HepG2 (cell line): ENCODE results near the gene PAQR6. TPM values are rescaled to one million over a fixed set of nuclear protein-coding genes. Genes with fewer than 3 reads are reported as not detected.

ENCODE experiments used
- JUND ChIP-seq: sonication (generic); formaldehyde crosslinking; IDR thresholded peaks from 2 replicates; pipeline ENCODE4 v1.8.0; 2022; ENCODE audit warnings: mild to moderate bottlenecking, missing genetic modification reagents
- TAF15 ChIP-seq: fragments of 200-400 bp; formaldehyde crosslinking; IDR thresholded peaks from one replicate; pipeline ENCODE4 v1.6.1; 2018; ENCODE audit warnings: mild to moderate bottlenecking, low read depth, low read length; ENCODE audit not compliant: poor library complexity, severe bottlenecking
- polyA plus RNA-seq, 8 experiments: library from polyadenylated mRNA; depleted of rRNA in 3 of 8; stranded (reverse) in 7 of 8; unstranded in 1 of 8; fragments of >200 nt; fragmentation: Illumina TruSeq in 4 of 8; extraction: Trizol in 4 of 8; gene quantifications; 2 replicates each; pipeline versions ENCODE4 v1.2.1 to v1.2.3, GENCODE V29; 2011 to 2016; ENCODE audit warnings: low read depth in 4 of 8, missing spikeins in 1 of 8, mixed read lengths in 1 of 8; ENCODE audit not compliant: insufficient read depth in 1 of 8
- total RNA-seq, 5 experiments: library from RNA; depleted of rRNA; stranded (reverse); fragments of >200 nt; fragmentation: Illumina TruSeq; extraction: Trizol; gene quantifications; 2 replicates each; pipeline ENCODE4 v1.2.3, GENCODE V29; 2016; ENCODE audit warnings: low read depth in 1 of 5
- TF ChIP-seq, protein P1 (sequence below): sonication (generic); formaldehyde crosslinking; IDR thresholded peaks from 2 replicates; pipeline ENCODE4 v1.4.0; 2020; ENCODE audit warnings: missing genetic modification reagents, borderline replicate concordance
- TF ChIP-seq, protein P2 (sequence below): sonication (generic); formaldehyde crosslinking; IDR thresholded peaks from 2 replicates; pipeline ENCODE4 v1.4.0; 2020; ENCODE audit warnings: mild to moderate bottlenecking, missing genetic modification reagents
- TF ChIP-seq, protein P3 (sequence below): sonication (generic); formaldehyde crosslinking; IDR thresholded peaks from 2 replicates; pipeline ENCODE4 v1.5.1; 2020; ENCODE audit warnings: missing genetic modification reagents, mild to moderate bottlenecking, borderline replicate concordance
- TF ChIP-seq, protein P4 (sequence below): sonication (generic); formaldehyde crosslinking; IDR thresholded peaks from 2 replicates; pipeline ENCODE4; 2020; ENCODE audit warnings: missing genetic modification reagents, mild to moderate bottlenecking, borderline replicate concordance
- TF ChIP-seq, protein P5 (sequence below): sonication (generic); formaldehyde crosslinking; IDR thresholded peaks from 2 replicates; pipeline ENCODE4 v1.4.0; 2020; ENCODE audit warnings: mild to moderate bottlenecking, missing genetic modification reagents
- TF ChIP-seq, protein P6 (sequence below): sonication (generic); formaldehyde crosslinking; IDR thresholded peaks from 2 replicates; pipeline ENCODE4 v1.5.0; 2020; ENCODE audit warnings: mild to moderate bottlenecking, missing genetic modification reagents, borderline replicate concordance

PAQR6 gene
- total and polyA plus RNA-seq, 2 of the 13 experiments (the other 11 are each of a cell fraction or from before 2014, with no cell fraction given): 0.82 to 1.4 TPM

DNA sequence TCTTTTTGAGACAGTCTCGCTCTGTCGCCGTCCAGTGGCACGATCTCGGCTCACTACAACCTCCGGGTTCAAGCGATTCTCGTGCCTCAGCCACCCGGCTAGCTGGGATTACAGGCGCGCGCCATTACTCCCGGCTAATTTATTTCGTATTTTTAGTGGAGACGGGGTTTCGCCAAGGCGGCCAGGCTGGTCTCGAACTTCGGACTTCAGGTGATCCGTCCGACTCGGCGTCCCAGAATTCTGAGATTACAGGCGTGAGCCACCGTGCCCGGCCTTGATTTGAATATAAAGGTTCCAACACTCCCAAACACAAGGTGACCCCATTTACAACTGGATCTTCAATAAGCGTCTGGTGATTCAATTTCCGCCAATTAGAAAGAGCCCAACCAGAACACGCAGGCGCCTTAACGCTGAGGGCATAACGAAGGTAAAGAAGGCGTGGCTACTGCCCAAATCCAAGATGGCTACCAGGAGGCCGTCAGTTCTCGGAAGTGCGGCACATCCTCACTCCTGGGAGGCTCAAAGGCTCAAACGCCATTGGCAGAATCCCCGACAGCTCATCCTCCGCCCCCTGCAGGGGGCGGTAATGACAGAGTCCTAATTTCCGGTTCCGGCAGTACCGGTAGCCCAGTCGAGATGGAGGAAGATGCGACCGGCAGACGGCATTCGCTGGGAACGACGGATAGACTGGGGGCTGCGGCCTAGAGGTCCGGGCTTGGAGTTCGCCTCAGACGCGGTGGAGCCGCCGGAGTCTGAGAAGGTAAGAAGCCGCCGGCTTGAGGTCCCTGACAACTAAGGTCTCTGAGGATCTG lies 54.2 kb downstream of the PAQR6 start, which contains the start of gene SLC25A44 (continued):
- TF ChIP-seq, protein P1, sequence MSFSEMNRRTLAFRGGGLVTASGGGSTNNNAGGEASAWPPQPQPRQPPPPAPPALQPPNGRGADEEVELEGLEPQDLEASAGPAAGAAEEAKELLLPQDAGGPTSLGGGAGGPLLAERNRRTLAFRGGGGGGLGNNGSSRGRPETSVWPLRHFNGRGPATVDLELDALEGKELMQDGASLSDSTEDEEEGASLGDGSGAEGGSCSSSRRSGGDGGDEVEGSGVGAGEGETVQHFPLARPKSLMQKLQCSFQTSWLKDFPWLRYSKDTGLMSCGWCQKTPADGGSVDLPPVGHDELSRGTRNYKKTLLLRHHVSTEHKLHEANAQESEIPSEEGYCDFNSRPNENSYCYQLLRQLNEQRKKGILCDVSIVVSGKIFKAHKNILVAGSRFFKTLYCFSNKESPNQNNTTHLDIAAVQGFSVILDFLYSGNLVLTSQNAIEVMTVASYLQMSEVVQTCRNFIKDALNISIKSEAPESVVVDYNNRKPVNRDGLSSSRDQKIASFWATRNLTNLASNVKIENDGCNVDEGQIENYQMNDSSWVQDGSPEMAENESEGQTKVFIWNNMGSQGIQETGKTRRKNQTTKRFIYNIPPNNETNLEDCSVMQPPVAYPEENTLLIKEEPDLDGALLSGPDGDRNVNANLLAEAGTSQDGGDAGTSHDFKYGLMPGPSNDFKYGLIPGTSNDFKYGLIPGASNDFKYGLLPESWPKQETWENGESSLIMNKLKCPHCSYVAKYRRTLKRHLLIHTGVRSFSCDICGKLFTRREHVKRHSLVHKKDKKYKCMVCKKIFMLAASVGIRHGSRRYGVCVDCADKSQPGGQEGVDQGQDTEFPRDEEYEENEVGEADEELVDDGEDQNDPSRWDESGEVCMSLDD (CRISPR knock-in tag): no peak
- TF ChIP-seq TAF15: no peak
- TF ChIP-seq, protein P2, sequence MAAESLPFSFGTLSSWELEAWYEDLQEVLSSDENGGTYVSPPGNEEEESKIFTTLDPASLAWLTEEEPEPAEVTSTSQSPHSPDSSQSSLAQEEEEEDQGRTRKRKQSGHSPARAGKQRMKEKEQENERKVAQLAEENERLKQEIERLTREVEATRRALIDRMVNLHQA (CRISPR knock-in tag): no peak
- no peak for TF ChIP-seq JUND (CRISPR knock-in tag)
- TF ChIP-seq, protein P3, sequence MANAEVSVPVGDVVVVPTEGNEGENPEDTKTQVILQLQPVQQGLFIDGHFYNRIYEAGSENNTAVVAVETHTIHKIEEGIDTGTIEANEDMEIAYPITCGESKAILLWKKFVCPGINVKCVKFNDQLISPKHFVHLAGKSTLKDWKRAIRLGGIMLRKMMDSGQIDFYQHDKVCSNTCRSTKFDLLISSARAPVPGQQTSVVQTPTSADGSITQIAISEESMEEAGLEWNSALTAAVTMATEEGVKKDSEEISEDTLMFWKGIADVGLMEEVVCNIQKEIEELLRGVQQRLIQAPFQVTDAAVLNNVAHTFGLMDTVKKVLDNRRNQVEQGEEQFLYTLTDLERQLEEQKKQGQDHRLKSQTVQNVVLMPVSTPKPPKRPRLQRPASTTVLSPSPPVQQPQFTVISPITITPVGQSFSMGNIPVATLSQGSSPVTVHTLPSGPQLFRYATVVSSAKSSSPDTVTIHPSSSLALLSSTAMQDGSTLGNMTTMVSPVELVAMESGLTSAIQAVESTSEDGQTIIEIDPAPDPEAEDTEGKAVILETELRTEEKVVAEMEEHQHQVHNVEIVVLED (CRISPR knock-in tag): peak; percentile 55; the same call in 1 of the 2 replicates
- TF ChIP-seq, protein P4, sequence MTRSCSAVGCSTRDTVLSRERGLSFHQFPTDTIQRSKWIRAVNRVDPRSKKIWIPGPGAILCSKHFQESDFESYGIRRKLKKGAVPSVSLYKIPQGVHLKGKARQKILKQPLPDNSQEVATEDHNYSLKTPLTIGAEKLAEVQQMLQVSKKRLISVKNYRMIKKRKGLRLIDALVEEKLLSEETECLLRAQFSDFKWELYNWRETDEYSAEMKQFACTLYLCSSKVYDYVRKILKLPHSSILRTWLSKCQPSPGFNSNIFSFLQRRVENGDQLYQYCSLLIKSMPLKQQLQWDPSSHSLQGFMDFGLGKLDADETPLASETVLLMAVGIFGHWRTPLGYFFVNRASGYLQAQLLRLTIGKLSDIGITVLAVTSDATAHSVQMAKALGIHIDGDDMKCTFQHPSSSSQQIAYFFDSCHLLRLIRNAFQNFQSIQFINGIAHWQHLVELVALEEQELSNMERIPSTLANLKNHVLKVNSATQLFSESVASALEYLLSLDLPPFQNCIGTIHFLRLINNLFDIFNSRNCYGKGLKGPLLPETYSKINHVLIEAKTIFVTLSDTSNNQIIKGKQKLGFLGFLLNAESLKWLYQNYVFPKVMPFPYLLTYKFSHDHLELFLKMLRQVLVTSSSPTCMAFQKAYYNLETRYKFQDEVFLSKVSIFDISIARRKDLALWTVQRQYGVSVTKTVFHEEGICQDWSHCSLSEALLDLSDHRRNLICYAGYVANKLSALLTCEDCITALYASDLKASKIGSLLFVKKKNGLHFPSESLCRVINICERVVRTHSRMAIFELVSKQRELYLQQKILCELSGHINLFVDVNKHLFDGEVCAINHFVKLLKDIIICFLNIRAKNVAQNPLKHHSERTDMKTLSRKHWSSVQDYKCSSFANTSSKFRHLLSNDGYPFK (CRISPR knock-in tag): peak; percentile 67; the same call in 1 of the 2 replicates
- TF ChIP-seq, protein P5, sequence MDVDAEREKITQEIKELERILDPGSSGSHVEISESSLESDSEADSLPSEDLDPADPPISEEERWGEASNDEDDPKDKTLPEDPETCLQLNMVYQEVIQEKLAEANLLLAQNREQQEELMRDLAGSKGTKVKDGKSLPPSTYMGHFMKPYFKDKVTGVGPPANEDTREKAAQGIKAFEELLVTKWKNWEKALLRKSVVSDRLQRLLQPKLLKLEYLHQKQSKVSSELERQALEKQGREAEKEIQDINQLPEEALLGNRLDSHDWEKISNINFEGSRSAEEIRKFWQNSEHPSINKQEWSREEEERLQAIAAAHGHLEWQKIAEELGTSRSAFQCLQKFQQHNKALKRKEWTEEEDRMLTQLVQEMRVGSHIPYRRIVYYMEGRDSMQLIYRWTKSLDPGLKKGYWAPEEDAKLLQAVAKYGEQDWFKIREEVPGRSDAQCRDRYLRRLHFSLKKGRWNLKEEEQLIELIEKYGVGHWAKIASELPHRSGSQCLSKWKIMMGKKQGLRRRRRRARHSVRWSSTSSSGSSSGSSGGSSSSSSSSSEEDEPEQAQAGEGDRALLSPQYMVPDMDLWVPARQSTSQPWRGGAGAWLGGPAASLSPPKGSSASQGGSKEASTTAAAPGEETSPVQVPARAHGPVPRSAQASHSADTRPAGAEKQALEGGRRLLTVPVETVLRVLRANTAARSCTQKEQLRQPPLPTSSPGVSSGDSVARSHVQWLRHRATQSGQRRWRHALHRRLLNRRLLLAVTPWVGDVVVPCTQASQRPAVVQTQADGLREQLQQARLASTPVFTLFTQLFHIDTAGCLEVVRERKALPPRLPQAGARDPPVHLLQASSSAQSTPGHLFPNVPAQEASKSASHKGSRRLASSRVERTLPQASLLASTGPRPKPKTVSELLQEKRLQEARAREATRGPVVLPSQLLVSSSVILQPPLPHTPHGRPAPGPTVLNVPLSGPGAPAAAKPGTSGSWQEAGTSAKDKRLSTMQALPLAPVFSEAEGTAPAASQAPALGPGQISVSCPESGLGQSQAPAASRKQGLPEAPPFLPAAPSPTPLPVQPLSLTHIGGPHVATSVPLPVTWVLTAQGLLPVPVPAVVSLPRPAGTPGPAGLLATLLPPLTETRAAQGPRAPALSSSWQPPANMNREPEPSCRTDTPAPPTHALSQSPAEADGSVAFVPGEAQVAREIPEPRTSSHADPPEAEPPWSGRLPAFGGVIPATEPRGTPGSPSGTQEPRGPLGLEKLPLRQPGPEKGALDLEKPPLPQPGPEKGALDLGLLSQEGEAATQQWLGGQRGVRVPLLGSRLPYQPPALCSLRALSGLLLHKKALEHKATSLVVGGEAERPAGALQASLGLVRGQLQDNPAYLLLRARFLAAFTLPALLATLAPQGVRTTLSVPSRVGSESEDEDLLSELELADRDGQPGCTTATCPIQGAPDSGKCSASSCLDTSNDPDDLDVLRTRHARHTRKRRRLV: no peak
- TF ChIP-seq, protein P6, sequence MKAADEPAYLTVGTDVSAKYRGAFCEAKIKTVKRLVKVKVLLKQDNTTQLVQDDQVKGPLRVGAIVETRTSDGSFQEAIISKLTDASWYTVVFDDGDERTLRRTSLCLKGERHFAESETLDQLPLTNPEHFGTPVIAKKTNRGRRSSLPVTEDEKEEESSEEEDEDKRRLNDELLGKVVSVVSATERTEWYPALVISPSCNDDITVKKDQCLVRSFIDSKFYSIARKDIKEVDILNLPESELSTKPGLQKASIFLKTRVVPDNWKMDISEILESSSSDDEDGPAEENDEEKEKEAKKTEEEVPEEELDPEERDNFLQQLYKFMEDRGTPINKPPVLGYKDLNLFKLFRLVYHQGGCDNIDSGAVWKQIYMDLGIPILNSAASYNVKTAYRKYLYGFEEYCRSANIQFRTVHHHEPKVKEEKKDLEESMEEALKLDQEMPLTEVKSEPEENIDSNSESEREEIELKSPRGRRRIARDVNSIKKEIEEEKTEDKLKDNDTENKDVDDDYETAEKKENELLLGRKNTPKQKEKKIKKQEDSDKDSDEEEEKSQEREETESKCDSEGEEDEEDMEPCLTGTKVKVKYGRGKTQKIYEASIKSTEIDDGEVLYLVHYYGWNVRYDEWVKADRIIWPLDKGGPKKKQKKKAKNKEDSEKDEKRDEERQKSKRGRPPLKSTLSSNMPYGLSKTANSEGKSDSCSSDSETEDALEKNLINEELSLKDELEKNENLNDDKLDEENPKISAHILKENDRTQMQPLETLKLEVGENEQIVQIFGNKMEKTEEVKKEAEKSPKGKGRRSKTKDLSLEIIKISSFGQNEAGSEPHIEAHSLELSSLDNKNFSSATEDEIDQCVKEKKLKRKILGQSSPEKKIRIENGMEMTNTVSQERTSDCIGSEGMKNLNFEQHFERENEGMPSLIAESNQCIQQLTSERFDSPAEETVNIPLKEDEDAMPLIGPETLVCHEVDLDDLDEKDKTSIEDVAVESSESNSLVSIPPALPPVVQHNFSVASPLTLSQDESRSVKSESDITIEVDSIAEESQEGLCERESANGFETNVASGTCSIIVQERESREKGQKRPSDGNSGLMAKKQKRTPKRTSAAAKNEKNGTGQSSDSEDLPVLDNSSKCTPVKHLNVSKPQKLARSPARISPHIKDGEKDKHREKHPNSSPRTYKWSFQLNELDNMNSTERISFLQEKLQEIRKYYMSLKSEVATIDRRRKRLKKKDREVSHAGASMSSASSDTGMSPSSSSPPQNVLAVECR (CRISPR knock-in tag): peak; percentile 83; the same call in 1 of the 2 replicates
